GM23248 (cell line): ENCODE measurements around the gene FAM221B. TPM values are rescaled to one million over a fixed set of nuclear protein-coding genes. Genes with fewer than 3 reads are reported as not detected.

Source experiments
- DNase-seq: peaks from one replicate; pipeline ENCODE4 v3.0.0-alpha.2; 2015
- H2AFZ ChIP-seq: fragments of 200-600 bp; sonication (generic); 2 replicates; pipeline ENCODE4 v1.6.1; 2016; ENCODE audit warnings: antibody characterized with exemption
- H3F3A ChIP-seq: fragments of 200-600 bp; sonication (generic); 2 replicates; pipeline ENCODE4 v1.6.1; 2016; ENCODE audit warnings: mild to moderate bottlenecking, antibody characterized with exemption, mixed run types; ENCODE audit not compliant: insufficient read depth
- H3K27ac ChIP-seq: fragments of 200-600 bp; sonication (generic); 2 replicates; pipeline ENCODE4 v1.5.1; 2016; ENCODE audit warnings: mild to moderate bottlenecking
- H3K27me3 ChIP-seq: fragments of 200-600 bp; sonication (generic); replicated peaks from 2 replicates; pipeline ENCODE4 v1.6.1; 2016; ENCODE audit warnings: mild to moderate bottlenecking; ENCODE audit not compliant: insufficient read depth
- H3K36me3 ChIP-seq: fragments of 200-600 bp; sonication (generic); 2 replicates; pipeline ENCODE4 v1.6.1; 2016; ENCODE audit warnings: low read depth, mild to moderate bottlenecking
- H3K4me1 ChIP-seq: fragments of 200-600 bp; sonication (generic); 2 replicates; pipeline ENCODE4 v1.6.1; 2016; ENCODE audit warnings: mild to moderate bottlenecking; ENCODE audit not compliant: insufficient read depth
- H3K4me2 ChIP-seq: fragments of 200-600 bp; sonication (generic); one replicate; pipeline ENCODE4 v1.6.1; 2016; ENCODE audit warnings: mild to moderate bottlenecking; ENCODE audit not compliant: unreplicated experiment
- H3K4me3 ChIP-seq: fragments of 200-600 bp; sonication (generic); 2 replicates; pipeline ENCODE4 v1.5.1; 2016; ENCODE audit warnings: mild to moderate bottlenecking
- H3K79me2 ChIP-seq: fragments of 200-600 bp; sonication (generic); 2 replicates; pipeline ENCODE4 v1.6.1; 2016; ENCODE audit warnings: mild to moderate bottlenecking; ENCODE audit not compliant: insufficient read depth
- H3K9ac ChIP-seq: fragments of 200-600 bp; sonication (generic); 2 replicates; pipeline ENCODE4 v1.6.1; 2016; ENCODE audit warnings: mild to moderate bottlenecking
- H3K9me2 ChIP-seq: fragments of 200-600 bp; sonication (generic); 2 replicates; pipeline ENCODE4 v1.6.1; 2016; ENCODE audit warnings: mixed run types, mild to moderate bottlenecking, moderate library complexity; ENCODE audit not compliant: insufficient read depth
- H3K9me3 ChIP-seq: fragments of 200-600 bp; sonication (generic); one replicate; pipeline ENCODE4 v1.6.1; 2017; ENCODE audit warnings: low read depth
- H4K20me1 ChIP-seq: fragments of 200-600 bp; sonication (generic); 2 replicates; pipeline ENCODE4 v1.6.0; 2016; ENCODE audit not compliant: insufficient read depth
- EZH2 ChIP-seq: fragments of 200-600 bp; sonication (generic); IDR thresholded peaks from 2 replicates; pipeline ENCODE4 v1.6.1; 2018; ENCODE audit warnings: antibody characterized with exemption, mild to moderate bottlenecking; ENCODE audit not compliant: insufficient read depth, poor library complexity, severe bottlenecking
- EZH2phosphoT487 ChIP-seq: fragments of 200-600 bp; sonication (generic); IDR thresholded peaks from 2 replicates; pipeline ENCODE4 v1.6.1; 2018; ENCODE audit warnings: antibody characterized with exemption, moderate library complexity, mild to moderate bottlenecking, low read depth; ENCODE audit not compliant: insufficient read depth
- WGBS, 2 experiments: methylation state at CpG; one replicate each; pipeline ENCODE4 v1.1.6; 2015 to 2017; ENCODE audit warnings: low lambda C conversion rate in 2 of 2, low coverage in 1 of 2; ENCODE audit errors: missing lambda C conversion rate in 2 of 2; 5-methylcytosine and 5-hydroxymethylcytosine counted together
- in situ Hi-C: fragments of 300-500 bp; cut with MboI; formaldehyde crosslinking; loops from 2 replicates; pipeline ENCODE4 v1.15.0; 2020
- polyA plus RNA-seq: library from polyadenylated mRNA; unstranded; fragments of >200 nt; fragmentation: Nextera tagmentation; extraction: Ambion mirVana; gene quantifications from 2 replicates; pipeline ENCODE4 v1.2.1, GENCODE V29; 2016
- total RNA-seq: library from RNA; depleted of rRNA; stranded (reverse); fragments of >200 nt; shearing (Covaris generic); gene quantifications from 2 replicates; pipeline ENCODE4 v1.2.3, GENCODE V29; 2014

Gene FAM221B
- total and polyA plus RNA-seq, 2 experiments from 2014 or later: not detected

DNA sequence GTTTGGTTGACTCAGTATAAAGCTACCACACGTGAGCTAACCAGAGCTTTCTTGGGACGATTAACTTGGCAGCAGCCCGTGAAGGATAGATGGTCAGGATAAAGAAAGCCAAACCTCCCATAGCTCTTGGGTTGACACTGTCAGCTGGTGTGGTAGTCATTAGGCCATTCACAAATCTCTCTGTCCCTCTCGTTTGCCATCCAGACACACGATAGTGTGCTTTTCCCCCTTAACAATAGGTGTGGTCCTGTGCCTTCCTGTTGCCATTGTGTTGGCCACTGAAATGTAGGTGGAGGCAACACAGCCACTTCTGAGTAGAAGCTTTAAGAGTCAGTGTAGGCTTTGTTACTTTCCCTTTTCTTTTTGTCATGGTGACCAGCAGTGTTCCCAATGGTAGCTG, 29.9 kb upstream of the FAM221B start:
- H3K4me2 ChIP-seq: no peak overlapping the region
- H3K36me3 ChIP-seq: no peaks in the 10 kb centered on the region
- H3K9me2 ChIP-seq: no peaks in the 10 kb centered on the region
- no peak overlapping the region for H3K9ac ChIP-seq
- no peaks in the 10 kb centered on the region for H3K79me2 ChIP-seq
- H2AFZ ChIP-seq: no peak overlapping the region
- H3K4me1 ChIP-seq: no peaks in the 10 kb centered on the region
- DNase-seq: no peak
- no peaks in the 10 kb centered on the region for H4K20me1 ChIP-seq
- H3K9me3 ChIP-seq: no peaks in the 10 kb centered on the region
- H3K4me3 ChIP-seq: no peak overlapping the region
- in situ Hi-C loops: no loop called here
- H3F3A ChIP-seq: no peaks in the 10 kb centered on the region
- H3K27ac ChIP-seq: no peak overlapping the region
- TF ChIP-seq EZH2 (no peak), EZH2phosphoT487 (no peak)
- peaks cover 15% of the 10 kb centered on the region for H3K27me3 ChIP-seq
- whole genome bisulfite sequencing, 2 experiments: 45 to 52% methylated on average over 5 of the region's 5 CpGs

DNA sequence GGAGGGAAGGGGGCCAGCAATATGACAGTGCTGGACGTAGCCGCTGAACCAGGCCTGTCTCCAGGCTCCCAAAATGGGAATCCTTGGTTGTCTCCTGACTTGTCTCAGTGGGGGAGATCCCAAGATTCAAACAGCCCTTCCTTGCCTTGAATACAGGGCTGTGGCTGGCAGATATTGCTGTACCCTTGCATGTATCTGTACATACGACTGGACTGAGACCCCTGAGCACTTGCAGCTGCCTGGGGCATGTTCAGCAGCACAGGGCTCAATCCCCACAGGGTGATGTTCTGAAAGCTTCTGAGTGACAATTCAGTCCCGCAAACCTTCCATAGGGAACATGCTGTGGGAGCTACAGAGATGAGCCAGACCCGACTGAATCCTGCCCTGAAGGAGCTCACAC, 28.4 kb upstream of the FAM221B start:
- Histone ChIP-seq H3K9ac (no peak overlapping the region), H3F3A (no peaks in the 10 kb centered on the region), H4K20me1 (no peaks in the 10 kb centered on the region), H3K27ac (no peak overlapping the region), H3K4me2 (no peak overlapping the region), H3K36me3 (no peaks in the 10 kb centered on the region), H3K79me2 (no peaks in the 10 kb centered on the region), H3K27me3 (peaks cover 7% of the 10 kb centered on the region; the same call in 1 of the 2 replicates), H3K4me1 (no peaks in the 10 kb centered on the region), H3K9me2 (no peaks in the 10 kb centered on the region), H3K4me3 (no peak overlapping the region), H3K9me3 (no peaks in the 10 kb centered on the region), H2AFZ (no peak overlapping the region)
- TF ChIP-seq EZH2 (no peak), EZH2phosphoT487 (no peak)
- WGBS, 2 experiments: 70 to 73% methylated on average over 5 of the region's 5 CpGs
- in situ Hi-C loops: no loop called here
- DNase-seq: no peak

DNA sequence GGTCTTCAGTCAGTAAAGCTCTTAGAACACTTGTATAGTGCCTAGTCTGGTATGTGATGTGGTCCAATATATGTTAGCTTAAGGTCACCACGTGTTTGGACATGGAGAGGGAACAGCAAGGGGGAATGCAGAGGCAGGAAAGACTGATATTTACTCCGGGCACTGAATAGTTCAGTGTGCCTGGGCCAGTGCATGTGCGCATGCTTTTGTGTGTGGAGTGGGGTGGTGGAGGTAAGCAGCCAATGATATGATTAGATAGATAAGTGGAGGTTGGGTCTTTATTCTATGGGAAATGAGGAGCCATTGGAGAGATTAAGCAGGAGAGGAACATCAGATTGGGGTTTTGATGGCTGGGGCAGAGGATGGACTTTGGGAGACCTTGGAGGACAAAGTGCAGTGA, 27.7 kb upstream of the FAM221B start:
- Histone ChIP-seq H4K20me1 (no peaks in the 10 kb centered on the region), H3K9ac (no peak overlapping the region), H2AFZ (no peak overlapping the region), H3F3A (no peaks in the 10 kb centered on the region), H3K4me3 (no peak overlapping the region), H3K9me2 (no peaks in the 10 kb centered on the region), H3K4me1 (no peaks in the 10 kb centered on the region), H3K36me3 (no peaks in the 10 kb centered on the region), H3K9me3 (no peaks in the 10 kb centered on the region), H3K27me3 (peaks cover under 1% of the 10 kb centered on the region; the same call in 1 of the 2 replicates), H3K4me2 (no peak overlapping the region), H3K79me2 (no peaks in the 10 kb centered on the region), H3K27ac (no peak overlapping the region)
- DNase-seq: no peak
- TF ChIP-seq EZH2: no peak
- TF ChIP-seq EZH2phosphoT487: no peak
- WGBS, 2 experiments: 67 to 69% methylated on average over 3 of the region's 3 CpGs
- in situ Hi-C loops: no loop called here

DNA sequence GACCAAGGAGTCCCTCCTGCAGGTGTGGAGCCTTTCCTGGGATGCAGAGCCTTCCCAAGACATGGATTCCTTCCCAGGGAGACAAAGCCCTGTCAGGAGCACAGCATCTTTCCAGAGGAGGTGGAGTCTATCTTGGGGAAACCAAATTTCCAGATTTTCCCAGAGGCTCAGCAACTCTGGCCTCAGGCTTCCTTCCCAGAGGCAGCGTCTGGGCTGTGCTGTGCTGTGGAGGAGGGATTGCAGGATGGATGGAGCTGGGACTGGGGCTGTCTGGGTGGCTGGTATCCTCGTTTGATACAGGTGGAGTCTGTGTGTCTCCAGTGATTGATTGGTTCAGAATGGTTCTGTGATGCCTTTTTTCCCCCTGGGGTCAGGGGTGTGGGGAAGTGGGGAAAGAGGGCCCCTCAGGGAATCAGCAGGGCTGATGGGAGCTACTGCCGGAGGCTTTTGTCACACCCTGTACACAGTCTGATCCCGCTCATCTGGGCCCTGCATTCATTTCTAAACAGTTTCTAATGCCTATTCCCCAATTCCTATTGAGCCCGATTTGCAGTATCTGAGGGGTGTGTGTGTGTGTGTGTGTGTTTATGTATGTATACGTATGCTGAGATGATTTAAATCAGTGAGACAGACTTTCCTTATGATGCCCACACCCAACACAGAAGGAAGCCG, 25.7 kb upstream of the FAM221B start:
- H3K4me3 ChIP-seq: no peak overlapping the region
- no peak for TF ChIP-seq EZH2phosphoT487
- no peak for TF ChIP-seq EZH2
- DNase-seq: no peak
- no peaks in the 10 kb centered on the region for H3K4me1 ChIP-seq
- H3K79me2 ChIP-seq: no peaks in the 10 kb centered on the region
- in situ Hi-C loops: no loop called here
- H3K27ac ChIP-seq: no peak overlapping the region
- no peaks in the 10 kb centered on the region for H3K9me3 ChIP-seq
- 75 to 80% methylated on average over 7 of the region's 7 CpGs for WGBS, 2 experiments
- no peaks in the 10 kb centered on the region for H3K27me3 ChIP-seq
- H2AFZ ChIP-seq: no peak overlapping the region
- H3F3A ChIP-seq: peaks cover 5% of the 10 kb centered on the region
- no peaks in the 10 kb centered on the region; the same call in 1 of the 2 replicates for H3K36me3 ChIP-seq
- no peaks in the 10 kb centered on the region for H4K20me1 ChIP-seq
- no peak overlapping the region for H3K9ac ChIP-seq
- H3K4me2 ChIP-seq: no peak overlapping the region
- no peaks in the 10 kb centered on the region for H3K9me2 ChIP-seq
